ENCODE results near the gene ZBTB17.

ZBTB17 gene

DNA sequence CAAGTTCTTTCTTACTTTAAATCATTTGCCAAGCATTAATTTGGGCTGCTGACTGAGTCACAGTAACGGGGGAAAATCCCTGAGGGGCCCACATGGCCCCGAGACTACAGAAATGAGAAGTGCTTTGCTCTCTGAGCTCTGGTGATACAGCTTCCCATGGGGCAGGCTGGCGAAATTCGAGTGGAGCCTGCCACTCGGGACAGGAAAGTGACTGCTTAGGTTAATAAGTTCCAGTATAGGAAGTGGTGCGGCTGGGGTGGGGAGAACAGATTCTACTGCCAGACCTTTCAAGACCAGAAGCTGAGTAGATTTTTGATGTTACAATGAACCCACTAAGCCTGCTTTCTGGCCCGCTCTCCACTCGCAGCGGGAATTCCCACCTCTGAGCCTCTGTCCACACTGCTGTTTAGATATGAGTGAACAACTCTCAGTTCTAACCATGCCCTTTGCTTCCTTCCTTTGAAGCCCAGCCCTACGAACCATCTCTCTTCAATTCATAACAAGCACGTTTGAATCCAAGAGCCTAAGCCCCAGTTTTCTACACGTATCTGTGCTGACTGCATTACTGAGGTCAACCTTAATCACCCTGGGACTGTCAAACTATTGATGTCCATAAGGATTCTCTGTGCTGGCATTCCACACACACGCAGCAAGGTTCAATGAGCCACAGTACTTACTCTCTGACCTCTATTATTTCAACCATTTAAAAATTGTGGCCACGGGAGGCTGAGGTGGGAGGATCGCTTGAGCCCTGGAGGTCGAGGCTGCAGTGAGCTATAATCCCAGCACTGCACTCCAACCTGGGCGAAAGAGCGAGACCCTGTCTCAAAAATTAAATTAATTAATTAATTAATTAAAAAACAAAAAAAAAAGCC is 9.6 kb downstream of the ZBTB17 start:
- TF ChIP-seq CTCF (IDR thresholded peaks at IDR 0.05; ENCODE audit: unreplicated experiment in 3 of 3), result no peak
- Mint-ChIP-seq H3K36me3 (ENCODE audit: low read depth) (peaks cover 57% of the 10 kb centered on the region), H3K4me3 (no peak overlapping the region), H3K9me3 (peaks cover 6% of the 10 kb centered on the region), H3K27me3 (ENCODE audit: low read depth) (no peaks in the 10 kb centered on the region), H3K4me1 (peaks cover 3% of the 10 kb centered on the region), H3K27ac (peak overlapping the region in 1 of 3 experiments; percentile 17)

DNA sequence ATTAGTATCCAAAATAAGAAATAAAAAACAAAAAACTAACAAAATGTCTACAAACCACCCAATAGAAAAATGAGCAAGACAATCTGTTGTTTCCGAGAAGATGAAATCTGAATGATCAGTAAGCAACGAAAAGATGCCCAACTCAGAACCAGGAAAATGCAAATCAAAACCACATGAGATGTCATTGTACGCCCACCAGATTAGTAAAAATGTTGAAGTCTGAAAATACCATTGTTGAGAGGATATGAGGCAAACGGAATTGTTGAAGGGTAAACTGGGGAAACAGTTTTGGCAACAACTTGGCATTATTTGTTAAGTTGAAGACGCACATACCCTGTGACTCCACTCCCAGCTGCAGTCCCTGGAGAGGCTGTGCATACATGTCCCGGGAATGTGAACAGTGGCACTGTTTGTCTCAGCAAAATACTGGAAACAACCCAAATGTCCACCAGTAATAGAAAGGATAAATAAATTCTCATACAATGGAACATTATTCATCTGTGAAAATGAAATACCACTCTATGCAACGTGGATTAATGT is 10.6 kb downstream of the ZBTB17 start:
- no peak overlapping the region for H3K4me3 Mint-ChIP-seq
- peaks cover 9% of the 10 kb centered on the region for H3K4me1 Mint-ChIP-seq
- no peak for TF ChIP-seq CTCF (IDR thresholded peaks at IDR 0.05; ENCODE audit: unreplicated experiment in 3 of 3)
- H3K9me3 Mint-ChIP-seq, result peaks cover 6% of the 10 kb centered on the region
- no peak overlapping the region for H3K27ac Mint-ChIP-seq
- H3K27me3 Mint-ChIP-seq (ENCODE audit: low read depth), result no peaks in the 10 kb centered on the region
- H3K36me3 Mint-ChIP-seq (ENCODE audit: low read depth), result peaks cover 49% of the 10 kb centered on the region

DNA sequence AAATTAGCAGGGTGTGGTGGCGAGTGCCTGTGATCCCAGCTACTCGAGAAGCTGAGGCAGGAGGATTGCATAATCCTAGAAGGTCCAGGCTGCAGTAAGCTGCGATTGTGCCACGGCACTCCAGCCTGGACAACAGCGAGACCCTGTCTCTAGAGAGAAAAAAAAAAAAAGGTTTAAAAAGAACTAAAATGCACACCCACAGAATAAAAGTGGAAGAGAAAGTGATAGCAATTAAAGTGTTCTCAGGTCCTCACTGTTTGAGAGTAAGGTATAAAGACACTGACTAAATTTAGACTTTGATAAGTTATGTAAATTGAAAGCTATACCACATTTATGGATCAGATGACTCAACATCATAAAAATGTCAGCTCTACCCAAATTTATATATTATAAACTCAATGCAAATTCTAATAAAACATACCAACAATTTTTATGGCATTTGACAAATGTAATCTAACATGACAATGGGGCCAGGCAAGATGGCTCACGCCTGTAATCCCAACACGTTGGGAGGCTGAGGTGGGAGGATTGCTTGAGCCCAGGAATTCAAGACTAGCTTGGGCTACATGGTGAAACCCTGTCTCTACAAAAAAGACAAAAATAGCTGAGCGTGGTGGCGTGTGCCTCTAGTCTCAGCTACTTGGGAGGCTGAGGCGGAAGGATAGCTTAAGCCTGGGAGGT is 11.8 kb downstream of the ZBTB17 start:
- no peak overlapping the region for H3K27ac Mint-ChIP-seq
- H3K9me3 Mint-ChIP-seq, result peaks cover 3% of the 10 kb centered on the region
- no peak overlapping the region for H3K4me3 Mint-ChIP-seq
- no peaks in the 10 kb centered on the region for H3K27me3 Mint-ChIP-seq (ENCODE audit: low read depth)
- H3K36me3 Mint-ChIP-seq (ENCODE audit: low read depth), result peaks cover 42% of the 10 kb centered on the region
- peaks cover 14% of the 10 kb centered on the region for H3K4me1 Mint-ChIP-seq
- TF ChIP-seq CTCF (IDR thresholded peaks at IDR 0.05; ENCODE audit: unreplicated experiment in 3 of 3), result no peak

- no peak for TF ChIP-seq CTCF (IDR thresholded peaks at IDR 0.05; ENCODE audit: unreplicated experiment in 3 of 3)
- Mint-ChIP-seq H3K9me3 (peaks cover 3% of the 10 kb centered on the region), H3K36me3 (ENCODE audit: low read depth) (peaks cover 36% of the 10 kb centered on the region), H3K27me3 (ENCODE audit: low read depth) (no peaks in the 10 kb centered on the region), H3K4me3 (no peak overlapping the region), H3K4me1 (peaks cover 16% of the 10 kb centered on the region), H3K27ac (no peak overlapping the region)
Observed at GRCh38 chr1:15963363-15963967, 12.4 kb downstream of the ZBTB17 start.

GRCh38 chr1:15962671-15963362 is 13.1 kb downstream of the ZBTB17 start:
- peaks cover 30% of the 10 kb centered on the region for H3K36me3 Mint-ChIP-seq (ENCODE audit: low read depth)
- no peak overlapping the region for H3K4me3 Mint-ChIP-seq
- no peak for TF ChIP-seq CTCF (IDR thresholded peaks at IDR 0.05; ENCODE audit: unreplicated experiment in 3 of 3)
- H3K27me3 Mint-ChIP-seq (ENCODE audit: low read depth), result no peaks in the 10 kb centered on the region
- peaks cover 23% of the 10 kb centered on the region for H3K4me1 Mint-ChIP-seq
- H3K27ac Mint-ChIP-seq, result no peak overlapping the region
- no peaks in the 10 kb centered on the region for H3K9me3 Mint-ChIP-seq

All from nephron (organoid).